ENCODE results near the gene CD59.

GRCh38 chr11:33664827-33665226 lies 71.4 kb downstream of the CD59 start:
- TF ChIP-seq POLR2A (IDR thresholded peaks at IDR 0.05; ENCODE audit: low read length): no peak
- no peak for TF ChIP-seq GATA1 (IDR thresholded peaks at IDR 0.05; ENCODE audit: low read depth, low read length)

All from erythroblast (primary cell).